Stimulated activated CD4-positive, alpha-beta T cell treated with anti-CD3 and anti-CD28 coated beads, Interleukin-1b, Interleukin-23, amount 100 ng/mL, for 1 hour (primary cell): ENCODE measurements around the gene OARD1.
"Not testable (repeated sequence)": the region's sequence is repeated elsewhere in the genome, so short reads cannot be mapped to it uniquely, and the experiment has no call there.

Experiments
- DNase-seq, 2 donors: peaks; one replicate each; pipeline ENCODE4 v3.0.0-alpha.2; 2020; ENCODE audit warnings: low read depth in 2 of 2

OARD1 gene

DNA sequence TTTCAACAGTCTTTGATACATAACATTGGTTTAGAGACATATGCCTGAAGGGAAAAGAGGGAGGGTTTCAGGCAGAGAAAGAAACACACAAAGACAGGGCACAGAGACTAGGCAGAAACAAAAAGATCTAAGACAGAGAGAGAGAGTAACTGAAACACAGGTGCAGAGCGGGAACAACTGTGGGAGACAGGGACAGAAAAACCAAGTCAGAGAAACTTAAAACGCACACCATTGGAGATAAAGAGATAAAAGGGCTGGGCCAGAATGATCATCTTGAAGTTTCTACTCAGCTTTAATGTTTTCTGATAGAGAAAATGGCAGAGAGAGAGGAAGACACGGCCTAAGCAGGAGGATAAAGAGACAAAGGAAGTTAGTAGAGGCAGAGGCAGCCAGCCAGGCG lies 44.9 kb downstream of the OARD1 start:
- DNase-seq = no peak

- no peak for DNase-seq
These were observed 46.1 kb downstream of the OARD1 start for GRCh38 chr6:41025966-41026530.

GRCh38 chr6:41023114-41023513 lies 49.0 kb downstream of the OARD1 start:
- DNase-seq = no peak

- no peak for DNase-seq
These were observed 49.9 kb downstream of the OARD1 start for GRCh38 chr6:41022294-41022693.

- DNase-seq = no peak
These were observed 50.3 kb downstream of the OARD1 start for GRCh38 chr6:41021832-41022231.

DNA sequence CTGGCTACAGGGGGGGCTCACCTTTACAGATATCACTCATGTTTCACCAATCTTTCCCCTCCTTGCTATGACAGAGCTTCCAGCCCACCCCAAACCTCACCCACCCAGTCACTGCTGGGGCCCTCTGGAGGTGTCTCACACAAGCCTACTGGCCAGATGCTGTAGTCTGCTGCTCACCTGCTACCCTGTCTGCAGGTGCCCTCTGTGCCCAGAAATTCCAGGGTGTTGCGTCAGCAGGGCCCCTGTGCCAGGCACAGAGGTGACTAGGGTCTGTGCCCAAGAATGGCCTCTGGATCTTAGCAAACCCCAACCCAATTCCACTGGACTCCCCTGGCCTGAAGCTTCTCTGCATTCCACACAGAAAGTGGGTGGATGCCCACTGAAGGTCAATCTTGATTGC lies 54.5 kb downstream of the OARD1 start:
- DNase-seq = no peak

DNA sequence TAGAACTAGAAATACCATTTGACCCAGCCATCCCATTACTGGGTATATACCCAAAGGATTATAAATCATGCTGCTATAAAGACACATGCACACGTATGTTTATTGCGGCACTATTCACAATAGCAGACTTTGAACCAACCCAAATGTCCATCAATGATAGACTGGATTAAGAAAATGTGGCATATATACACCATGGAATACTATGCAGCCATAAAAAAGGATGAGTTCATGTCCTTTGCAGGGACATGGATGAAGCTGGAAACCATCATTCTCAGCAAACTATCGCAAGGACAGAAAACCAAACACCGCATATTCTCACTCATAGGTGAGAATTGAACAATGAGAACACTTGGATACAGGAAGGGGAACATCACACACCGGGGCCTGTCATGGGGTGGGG lies 56.3 kb downstream of the OARD1 start:
- not testable (repeated sequence) for DNase-seq

GRCh38 chr6:41014780-41015179 lies 57.4 kb downstream of the OARD1 start:
- no peak for DNase-seq
